Muscle layer of colon (tissue), 2 donors: ENCODE data around the gene CECR2.

Experiments used
- H3K27ac ChIP-seq: one replicate; pipeline ENCODE4 v1.7.0; 2013; ENCODE audit warnings: low read depth, mild to moderate bottlenecking, low read length, moderate library complexity
- H3K27me3 ChIP-seq, 2 donors: one replicate each; pipeline ENCODE4 v1.7.0; 2013; ENCODE audit warnings: low read length in 2 of 2, mild to moderate bottlenecking in 2 of 2; ENCODE audit not compliant: insufficient read depth in 2 of 2, control insufficient read depth in 1 of 2
- H3K36me3 ChIP-seq: one replicate; pipeline ENCODE4 v1.7.0; 2013; ENCODE audit warnings: mild to moderate bottlenecking, low read length; ENCODE audit not compliant: insufficient read depth
- H3K4me1 ChIP-seq: one replicate; pipeline ENCODE4 v1.7.0; 2013; ENCODE audit warnings: mild to moderate bottlenecking, low read length; ENCODE audit not compliant: insufficient read depth
- H3K4me3 ChIP-seq, 2 donors: one replicate each; pipeline ENCODE4 v1.7.0; 2013; ENCODE audit warnings: low read length in 2 of 2, low read depth in 1 of 2, mild to moderate bottlenecking in 1 of 2, moderate library complexity in 1 of 2
- H3K9ac ChIP-seq: one replicate; pipeline ENCODE4 v1.7.0; 2013; ENCODE audit warnings: low read length
- H3K9me3 ChIP-seq: one replicate; pipeline ENCODE4 v1.7.0; 2013; ENCODE audit warnings: mild to moderate bottlenecking, low read length
- donor health status: abdominal sarcoma.
- donor health status: Adenocarcinoma of cecum.

The CECR2 gene

GRCh38 chr22:17592201-17592600 is 222.9 kb downstream of the CECR2 start:
- Histone ChIP-seq H3K27ac (no peak overlapping the region), H3K4me1 (peaks cover 1% of the 10 kb centered on the region), H3K36me3 (peaks cover 57% of the 10 kb centered on the region), H3K9ac (no peak overlapping the region), H3K27me3 (no peaks in the 10 kb centered on the region), H3K4me3 (no peak overlapping the region), H3K9me3 (no peaks in the 10 kb centered on the region)

- no peaks in the 10 kb centered on the region for H3K9me3 ChIP-seq
- no peak overlapping the region for H3K4me3 ChIP-seq
- peaks cover 69% of the 10 kb centered on the region for H3K36me3 ChIP-seq
- no peak overlapping the region for H3K9ac ChIP-seq
- peaks cover 20% of the 10 kb centered on the region for H3K4me1 ChIP-seq
- H3K27me3 ChIP-seq, result no peaks in the 10 kb centered on the region
- H3K27ac ChIP-seq, result no peak overlapping the region
Observed at GRCh38 chr22:17596226-17596625, 227.0 kb downstream of the CECR2 start.

- Histone ChIP-seq H3K4me3 (no peak overlapping the region), H3K9me3 (no peaks in the 10 kb centered on the region), H3K9ac (no peak overlapping the region), H3K36me3 (peaks cover 61% of the 10 kb centered on the region), H3K4me1 (peaks cover 22% of the 10 kb centered on the region), H3K27me3 (no peaks in the 10 kb centered on the region), H3K27ac (no peak overlapping the region)
Observed at GRCh38 chr22:17597217-17597616, 228.0 kb downstream of the CECR2 start.

- peaks cover 22% of the 10 kb centered on the region for H3K4me1 ChIP-seq
- H3K4me3 ChIP-seq, result no peak overlapping the region
- H3K27ac ChIP-seq, result peak overlapping the region; percentile 41
- no peak overlapping the region for H3K9ac ChIP-seq
- H3K27me3 ChIP-seq, result no peaks in the 10 kb centered on the region
- H3K36me3 ChIP-seq, result peaks cover 50% of the 10 kb centered on the region
- H3K9me3 ChIP-seq, result no peaks in the 10 kb centered on the region
Observed at GRCh38 chr22:17598318-17598717, 229.1 kb downstream of the CECR2 start.

- Histone ChIP-seq H3K36me3 (peaks cover 29% of the 10 kb centered on the region), H3K27me3 (no peaks in the 10 kb centered on the region), H3K4me3 (no peak overlapping the region), H3K27ac (peak overlapping the region; percentile 19), H3K4me1 (peaks cover 22% of the 10 kb centered on the region), H3K9ac (no peak overlapping the region), H3K9me3 (no peaks in the 10 kb centered on the region)
Observed at GRCh38 chr22:17601031-17601430, 231.8 kb downstream of the CECR2 start.

GRCh38 chr22:17603668-17604067 is 234.4 kb downstream of the CECR2 start:
- Histone ChIP-seq H3K4me3 (no peak overlapping the region), H3K4me1 (peaks cover 14% of the 10 kb centered on the region), H3K36me3 (peaks cover 10% of the 10 kb centered on the region), H3K9me3 (no peaks in the 10 kb centered on the region), H3K27me3 (no peaks in the 10 kb centered on the region), H3K9ac (no peak overlapping the region), H3K27ac (no peak overlapping the region)

- Histone ChIP-seq H3K27me3 (no peaks in the 10 kb centered on the region), H3K9me3 (no peaks in the 10 kb centered on the region), H3K4me1 (peaks cover 4% of the 10 kb centered on the region), H3K27ac (peak overlapping the region; percentile 75), H3K4me3 (no peak overlapping the region), H3K36me3 (peaks cover 11% of the 10 kb centered on the region), H3K9ac (no peak overlapping the region)
Observed at GRCh38 chr22:17606496-17606895, 237.2 kb downstream of the CECR2 start.
